HepG2 (cell line): ENCODE measurements around the gene FGFR3. TPM values are rescaled to one million over a fixed set of nuclear protein-coding genes. Genes with fewer than 3 reads are reported as not detected.

Source experiments
- ARID4A ChIP-seq: sonication (generic); formaldehyde crosslinking; IDR thresholded peaks from 2 replicates; pipeline ENCODE4 v1.5.0; 2020; ENCODE audit warnings: mild to moderate bottlenecking, missing genetic modification reagents, borderline replicate concordance
- ATF1 ChIP-seq: IDR thresholded peaks from 2 replicates; pipeline ENCODE4 v1.6.1; 2016; ENCODE audit warnings: mild to moderate bottlenecking, control low read depth
- EP300 ChIP-seq, 3 experiments: sonication (generic) in 1 of 3; formaldehyde crosslinking in 1 of 3; IDR thresholded peaks; 2 replicates each; pipeline versions ENCODE4 v1.5.1 to v1.6.1; 2011 to 2020; ENCODE audit warnings: low read depth in 2 of 3, low read length in 2 of 3, borderline replicate concordance in 1 of 3, improper control_type of control experiment in 1 of 3, mild to moderate bottlenecking in 1 of 3, missing genetic modification reagents in 1 of 3, moderate library complexity in 1 of 3
- FOXO1 ChIP-seq: sonication (generic); formaldehyde crosslinking; IDR thresholded peaks from 2 replicates; pipeline ENCODE4 v1.4.0; 2020; ENCODE audit warnings: missing genetic modification reagents
- GTF2F1 ChIP-seq: fragments of 150-350 bp; IDR thresholded peaks from 2 replicates; pipeline ENCODE4 v1.6.1; 2014; ENCODE audit warnings: low read length
- HBP1 ChIP-seq: IDR thresholded peaks from 2 replicates; pipeline ENCODE4 v1.6.1; 2016; ENCODE audit warnings: low read depth, control low read depth
- HNRNPL ChIP-seq: fragments of 200-400 bp; formaldehyde crosslinking; IDR thresholded peaks from 2 replicates; pipeline ENCODE4 v1.6.1; 2017; ENCODE audit warnings: mild to moderate bottlenecking, low read depth, low read length
- PBX2 ChIP-seq: IDR thresholded peaks from 2 replicates; pipeline ENCODE4 v1.6.1; 2016; ENCODE audit warnings: control low read depth
- ZMYM2 ChIP-seq: sonication (generic); formaldehyde crosslinking; IDR thresholded peaks from 2 replicates; pipeline ENCODE4 v1.8.0; 2022; ENCODE audit warnings: mild to moderate bottlenecking, missing genetic modification reagents
- ZNF260 ChIP-seq: sonication (generic); formaldehyde crosslinking; IDR thresholded peaks from 2 replicates; pipeline ENCODE4 v1.4.0; 2020; ENCODE audit warnings: missing genetic modification reagents, low read depth, mild to moderate bottlenecking, borderline replicate concordance
- ZNF281 ChIP-seq: sonication (generic); formaldehyde crosslinking; IDR thresholded peaks from 2 replicates; pipeline ENCODE4 v1.4.0; 2020; ENCODE audit warnings: missing genetic modification reagents, borderline replicate concordance
- ZNF615 ChIP-seq: sonication (generic); formaldehyde crosslinking; IDR thresholded peaks from 2 replicates; pipeline ENCODE4 v1.5.0; 2020; ENCODE audit warnings: mild to moderate bottlenecking, missing genetic modification reagents, borderline replicate concordance
- ZNF770 ChIP-seq: sonication (generic); formaldehyde crosslinking; IDR thresholded peaks from 2 replicates; pipeline ENCODE4 v1.5.0; 2020; ENCODE audit warnings: mild to moderate bottlenecking, missing genetic modification reagents
- ZSCAN5A ChIP-seq: sonication (generic); formaldehyde crosslinking; IDR thresholded peaks from 2 replicates; pipeline ENCODE4 v1.8.0; 2022; ENCODE audit warnings: mild to moderate bottlenecking, missing genetic modification reagents, borderline replicate concordance
- polyA plus RNA-seq, 8 experiments: library from polyadenylated mRNA; depleted of rRNA in 3 of 8; stranded (reverse) in 7 of 8; unstranded in 1 of 8; fragments of >200 nt; fragmentation: Illumina TruSeq in 4 of 8; extraction: Trizol in 4 of 8; gene quantifications; 2 replicates each; pipeline versions ENCODE4 v1.2.1 to v1.2.3, GENCODE V29; 2011 to 2016; ENCODE audit warnings: low read depth in 4 of 8, missing spikeins in 1 of 8, mixed read lengths in 1 of 8; ENCODE audit not compliant: insufficient read depth in 1 of 8
- total RNA-seq, 5 experiments: library from RNA; depleted of rRNA; stranded (reverse); fragments of >200 nt; fragmentation: Illumina TruSeq; extraction: Trizol; gene quantifications; 2 replicates each; pipeline ENCODE4 v1.2.3, GENCODE V29; 2016; ENCODE audit warnings: low read depth in 1 of 5

FGFR3 gene
- total and polyA plus RNA-seq, 2 of the 13 experiments (the other 11 are each of a cell fraction or from before 2014, with no cell fraction given) = 103 to 109 TPM

- 0 out of 2 replicates have a peak, but pooled peaks have one; percentile 12 for TF ChIP-seq ARID4A (CRISPR knock-in tag)
- TF ChIP-seq PBX2 (CRISPR knock-in tag) = no peak
- TF ChIP-seq HNRNPL = 0 out of 2 replicates have a peak, but pooled peaks have one; percentile 51
- TF ChIP-seq ZNF770 (CRISPR knock-in tag) = 0 out of 2 replicates have a peak, but pooled peaks have one; percentile 8
- no peak for TF ChIP-seq ZNF260 (CRISPR knock-in tag)
- no peak for TF ChIP-seq GTF2F1
- TF ChIP-seq ZSCAN5A = 0 out of 2 replicates have a peak, but pooled peaks have one; percentile 59
- TF ChIP-seq ZNF281 (CRISPR knock-in tag) = peak; percentile 57; the same call in 1 of the 2 replicates
- no peak; the same call in 1 of the 2 replicates for TF ChIP-seq HBP1 (CRISPR knock-in tag)
- no peak for TF ChIP-seq ZMYM2 (CRISPR knock-in tag)
- no peak for TF ChIP-seq FOXO1 (CRISPR knock-in tag)
- TF ChIP-seq EP300 (IDR thresholded peaks at IDR 0.05; ENCODE audit: low read depth in 2 of 2, low read length in 2 of 2) = no peak
- TF ChIP-seq EP300 (CRISPR knock-in tag; IDR thresholded peaks at IDR 0.05; ENCODE audit: borderline replicate concordance) = peak; percentile 29; the same call in 1 of the 2 replicates
- TF ChIP-seq ZNF615 (CRISPR knock-in tag) = 0 out of 2 replicates have a peak, but pooled peaks have one; percentile 29
- no peak for TF ChIP-seq ATF1 (CRISPR knock-in tag)
These were observed 25.2 kb upstream of the FGFR3 start (continued) for GRCh38 chr4:1767770-1768366.
